Umbilical cord (tissue), 2 donors: Measurements from ENCODE around the gene MAPT. TPM values are rescaled to one million over a fixed set of nuclear protein-coding genes. Genes with fewer than 3 reads are reported as not detected.
"Not testable (repeated sequence)": the region's sequence is repeated elsewhere in the genome, so short reads cannot be mapped to it uniquely, and the experiment has no call there.

ENCODE experiments used
- DNase-seq: peaks from one replicate; pipeline ENCODE4 v3.0.0-alpha.2; 2015; ENCODE audit warnings: low spot score
- total RNA-seq: library from RNA; depleted of rRNA; stranded (reverse); fragments of >200 nt; gene quantifications from one replicate; pipeline ENCODE4 v1.2.3, GENCODE V29; 2014; ENCODE audit warnings: low replicate concordance; ENCODE audit not compliant: insufficient read depth

The MAPT gene
- total RNA-seq, 1 donor from 2014 or later = 1.7 TPM

DNA sequence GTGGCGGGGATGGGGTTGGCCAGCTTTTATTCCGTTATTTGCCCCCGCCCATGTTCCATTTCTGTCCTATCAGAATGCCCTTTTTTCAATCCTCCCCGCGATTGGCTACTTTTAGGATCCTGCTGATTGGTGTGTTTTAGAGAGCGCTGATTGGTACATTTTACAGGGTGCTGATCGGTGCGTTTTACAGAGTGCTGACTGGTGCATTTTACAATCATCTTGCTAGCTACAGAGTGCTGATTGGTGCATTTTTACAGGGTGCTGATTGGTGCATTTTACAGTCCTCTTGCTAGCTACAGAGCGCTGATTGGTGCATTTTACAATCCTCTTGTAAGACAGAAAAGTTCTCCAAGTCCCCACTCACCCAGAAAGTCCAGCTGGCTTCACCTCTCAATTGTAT lies 32.2 kb upstream of the MAPT start:
- not testable (repeated sequence) for DNase-seq

DNA sequence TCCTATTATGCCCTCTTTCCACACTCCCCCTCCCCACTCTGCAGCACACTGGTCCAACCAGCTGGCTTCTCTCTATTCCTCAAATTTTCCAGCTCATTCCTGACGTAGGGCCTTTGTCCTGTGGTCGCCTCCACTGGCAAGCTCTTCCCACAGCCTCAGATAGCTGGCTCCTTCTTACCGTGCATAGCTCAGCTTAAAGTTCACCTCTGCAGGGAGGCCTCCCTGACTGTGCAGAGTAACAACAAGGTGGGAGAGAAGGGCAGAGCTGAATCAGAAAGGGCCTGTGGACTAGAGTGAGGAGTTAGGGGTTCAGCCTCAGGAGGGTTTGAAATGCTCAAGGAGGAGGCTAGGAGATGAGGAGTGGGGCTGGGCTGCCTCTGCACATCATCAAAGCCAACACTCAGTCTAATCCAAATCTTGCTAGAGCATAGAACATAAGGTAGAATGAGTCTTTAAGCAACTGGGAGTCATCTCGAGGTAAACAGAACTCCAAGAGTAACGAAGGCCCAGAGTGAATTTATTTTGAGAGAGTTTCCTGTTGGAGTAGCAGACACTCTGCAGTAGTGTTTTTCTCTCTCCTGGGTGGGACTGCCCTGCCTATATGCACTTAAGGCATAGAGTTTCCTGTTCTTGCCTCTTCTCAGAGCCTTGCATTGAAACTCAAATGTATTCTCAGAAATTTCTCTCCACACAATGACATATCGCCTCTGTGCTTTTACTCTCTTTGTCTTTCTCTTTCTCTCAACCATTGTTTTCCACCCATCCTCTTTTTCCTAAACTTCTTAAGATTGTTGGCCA lies 30.3 kb upstream of the MAPT start:
- no peak for DNase-seq

DNA sequence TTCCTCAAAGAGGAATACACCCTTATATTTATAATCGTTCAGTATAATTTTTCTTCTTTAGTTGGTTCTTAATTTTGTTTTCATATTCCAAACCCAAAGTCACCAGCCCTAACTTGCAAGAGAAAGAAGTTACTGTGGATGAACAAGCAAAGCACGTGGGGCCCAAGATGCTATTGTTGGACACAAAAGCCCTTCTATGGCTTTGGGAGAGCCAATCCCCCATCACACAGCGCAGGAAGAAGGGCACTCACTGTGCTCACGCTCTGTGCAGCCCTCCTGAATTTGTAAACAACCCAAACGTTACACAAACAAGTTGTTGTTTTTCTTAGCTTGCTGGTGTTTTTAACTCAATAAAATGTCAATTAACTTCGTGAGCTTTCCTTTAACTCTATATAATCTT lies 27.2 kb upstream of the MAPT start:
- no peak for DNase-seq

DNA sequence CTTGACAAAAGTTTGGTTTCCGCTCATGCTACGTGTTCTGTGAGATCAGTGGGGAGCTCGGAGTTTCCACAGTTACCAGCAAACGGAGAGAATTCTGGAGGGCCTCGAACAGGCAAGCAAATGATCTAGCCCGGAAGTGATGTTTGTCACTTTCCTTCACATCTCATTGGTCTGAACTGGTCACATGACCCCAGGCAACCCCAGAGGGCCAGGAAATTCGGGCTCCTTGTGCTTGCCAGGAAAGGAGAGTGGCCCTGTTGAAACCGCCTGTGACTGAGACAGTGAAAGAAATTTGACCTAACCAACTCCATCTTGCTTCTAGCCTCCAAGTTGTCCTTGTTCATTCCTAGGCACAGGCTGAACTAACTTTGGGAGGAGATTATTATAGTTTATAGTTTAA lies 26.7 kb upstream of the MAPT start:
- DNase-seq = no peak

DNA sequence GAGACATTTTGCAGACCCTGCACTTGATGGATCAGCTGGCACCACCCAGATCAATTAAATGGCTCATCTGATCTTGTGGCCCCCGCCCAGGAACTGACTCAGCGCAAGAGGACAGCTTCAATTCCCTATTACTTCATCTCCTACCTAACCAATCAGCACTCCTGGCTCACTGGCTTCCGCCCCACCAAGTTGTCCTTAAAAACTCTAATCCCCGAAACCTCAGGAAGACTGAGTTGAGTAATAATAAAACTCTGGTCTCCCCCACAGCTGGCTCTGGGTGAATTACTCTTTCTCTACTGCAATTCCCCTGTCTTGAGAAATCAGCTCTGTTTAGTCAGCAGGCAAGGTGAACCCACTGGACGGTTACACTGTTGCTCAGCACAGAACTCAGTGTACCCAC lies 26.1 kb upstream of the MAPT start:
- no peak for DNase-seq

DNA sequence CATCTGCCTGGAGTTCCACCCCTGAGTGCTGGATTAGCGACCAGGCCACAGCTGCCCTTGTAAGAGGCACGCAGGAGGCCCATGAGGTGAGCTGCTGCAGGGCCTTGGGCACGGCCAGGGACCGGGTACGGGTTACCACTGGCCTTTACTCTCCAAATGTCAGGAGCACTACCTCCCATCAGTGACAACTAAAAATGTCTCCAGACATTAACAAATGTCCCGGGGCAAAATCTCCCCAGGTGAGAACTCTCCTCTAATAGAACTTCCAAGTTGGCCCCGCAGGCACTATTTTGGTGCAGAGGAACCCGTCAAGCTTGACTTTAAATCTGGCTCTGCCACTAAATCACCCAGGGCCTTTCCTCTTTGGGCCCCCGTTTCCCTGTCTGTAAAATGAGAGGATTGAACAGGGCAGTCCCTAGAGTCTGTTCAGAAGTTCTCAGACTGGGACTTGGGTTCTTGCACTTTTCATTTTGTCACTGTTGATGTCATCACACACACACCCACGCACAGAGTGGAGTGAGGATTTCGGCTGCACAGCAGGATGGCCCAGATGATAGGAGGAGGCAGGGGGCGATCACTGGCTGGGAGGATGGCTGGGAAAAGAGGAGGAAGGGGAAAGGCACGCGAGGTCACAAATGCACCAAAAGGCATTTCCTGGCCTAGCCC lies 24.5 kb upstream of the MAPT start:
- no peak for DNase-seq

DNA sequence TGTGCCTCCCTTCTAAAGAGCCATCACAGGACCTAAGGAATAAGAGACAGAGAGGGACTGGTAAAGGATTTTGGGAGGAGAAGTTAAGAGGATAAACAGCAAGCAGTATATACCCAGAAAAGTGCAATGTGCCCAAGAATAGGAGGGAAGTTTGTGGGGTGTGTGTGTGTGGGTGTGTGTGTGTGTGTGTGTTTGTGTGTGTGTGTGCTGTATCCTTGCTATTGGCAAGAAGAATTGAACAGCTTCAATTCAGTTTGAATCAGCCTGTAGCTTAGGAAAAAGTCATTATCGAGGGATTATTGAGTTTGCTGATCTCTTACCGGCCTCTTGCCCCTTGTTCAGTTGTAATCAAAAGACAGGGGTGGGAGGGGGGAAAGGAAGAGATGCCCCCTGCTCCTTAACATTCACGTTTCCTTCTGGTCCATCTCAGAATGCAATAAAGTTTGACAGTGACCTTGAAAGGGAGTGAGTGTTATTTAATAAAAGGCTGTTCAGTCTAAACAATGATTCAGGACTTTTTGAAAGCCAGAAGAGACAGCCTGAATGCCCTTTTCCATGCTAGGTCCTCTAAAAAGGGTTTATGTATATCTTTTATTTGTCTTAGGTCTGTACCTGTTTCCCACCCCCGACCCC lies 23.9 kb upstream of the MAPT start:
- no peak for DNase-seq

DNA sequence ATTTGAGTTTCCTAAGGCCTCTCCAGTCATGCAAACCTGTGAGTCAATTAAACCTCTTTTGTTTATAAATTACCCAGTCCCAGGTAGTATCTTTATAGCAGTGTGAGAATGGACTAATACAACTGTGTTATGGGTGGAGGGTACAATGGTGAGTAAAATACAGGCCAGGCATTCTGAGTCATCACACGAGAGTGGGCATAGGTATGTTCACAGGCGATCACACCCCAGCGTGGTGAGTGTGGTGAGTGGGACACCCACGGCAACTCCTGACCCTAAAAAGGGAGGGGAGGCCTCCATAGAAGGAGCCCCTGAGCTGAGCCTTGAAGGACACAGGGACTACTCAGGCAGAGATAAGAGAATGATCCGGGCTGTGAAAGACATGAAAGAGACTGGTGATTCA lies 22.6 kb upstream of the MAPT start:
- no peak for DNase-seq

DNA sequence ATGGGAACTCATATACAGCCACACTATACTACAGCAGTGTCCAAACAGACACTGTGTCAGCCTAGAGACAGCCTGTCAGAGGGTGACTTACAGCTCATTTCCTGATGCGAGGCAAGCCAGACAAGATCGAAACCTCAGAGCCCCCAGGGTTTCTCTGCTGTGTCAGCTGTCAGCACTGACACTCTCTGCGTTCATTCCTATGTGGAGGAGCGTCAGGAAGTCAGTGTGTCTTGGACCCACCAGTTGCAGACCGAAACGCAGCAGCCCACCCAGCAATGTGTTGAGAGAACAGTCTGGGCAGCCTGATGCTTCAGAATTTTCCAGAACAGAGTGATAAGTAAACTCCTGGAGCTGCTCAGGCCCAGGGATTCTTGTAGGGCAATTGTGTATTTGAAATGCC lies 20.6 kb upstream of the MAPT start:
- DNase-seq = no peak

DNA sequence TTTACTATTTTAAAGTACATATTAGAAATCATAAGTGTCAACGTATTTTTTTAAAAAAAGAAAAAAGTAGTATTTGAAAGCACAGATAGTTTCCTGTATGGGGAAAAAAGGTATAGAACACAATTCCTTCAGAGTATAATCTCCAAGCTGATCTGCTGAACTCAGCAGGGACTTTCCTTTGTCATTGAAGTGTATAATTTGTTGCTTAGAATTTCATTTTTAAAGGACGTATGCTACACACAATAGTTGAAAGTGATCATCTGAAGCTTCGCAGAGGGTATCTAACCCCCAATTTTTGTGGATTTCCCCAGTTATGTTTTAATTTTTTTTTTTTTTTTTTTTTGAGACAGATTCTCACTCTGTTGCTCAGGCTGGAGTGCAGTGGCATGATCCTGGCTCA lies 20.2 kb upstream of the MAPT start:
- no peak for DNase-seq

DNA sequence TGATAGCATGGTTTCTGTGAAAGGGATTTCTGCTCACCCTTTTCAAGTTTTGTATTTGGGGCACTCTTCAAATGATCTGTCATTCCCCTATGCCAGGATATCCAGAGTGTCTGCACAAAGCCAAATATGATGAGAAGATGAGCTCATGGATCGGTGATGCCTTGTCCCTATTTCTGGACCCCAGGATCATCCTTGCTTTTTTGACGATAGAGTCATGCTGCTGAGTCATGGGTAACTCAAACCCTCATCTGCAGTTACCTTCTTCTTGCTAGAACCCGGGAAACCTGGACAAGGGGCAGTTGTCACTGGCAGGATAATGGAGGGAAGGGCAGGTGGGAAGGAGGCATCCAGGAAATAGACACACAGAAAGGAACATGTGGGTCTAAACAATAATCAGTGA lies 17.8 kb upstream of the MAPT start:
- DNase-seq = no peak

DNA sequence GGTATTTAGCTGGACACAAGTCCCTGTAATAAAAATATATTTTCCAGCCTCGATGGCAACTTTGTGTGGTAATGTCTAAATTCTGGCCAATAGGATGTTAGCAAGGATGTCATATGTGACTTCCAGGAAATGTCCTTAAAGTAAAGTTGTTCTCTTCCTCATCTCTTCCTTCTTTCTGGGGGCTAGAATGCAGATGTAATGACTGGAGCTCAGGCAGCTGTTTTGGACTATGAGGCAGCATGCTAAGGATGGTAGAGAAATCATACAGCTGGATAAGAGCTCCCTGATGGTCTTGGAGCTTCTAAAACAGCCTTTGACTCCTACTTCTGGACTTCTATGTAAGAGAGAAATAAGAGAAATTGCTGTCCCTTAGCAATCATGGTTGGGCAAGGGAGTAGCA lies 16.9 kb upstream of the MAPT start:
- DNase-seq = no peak

DNA sequence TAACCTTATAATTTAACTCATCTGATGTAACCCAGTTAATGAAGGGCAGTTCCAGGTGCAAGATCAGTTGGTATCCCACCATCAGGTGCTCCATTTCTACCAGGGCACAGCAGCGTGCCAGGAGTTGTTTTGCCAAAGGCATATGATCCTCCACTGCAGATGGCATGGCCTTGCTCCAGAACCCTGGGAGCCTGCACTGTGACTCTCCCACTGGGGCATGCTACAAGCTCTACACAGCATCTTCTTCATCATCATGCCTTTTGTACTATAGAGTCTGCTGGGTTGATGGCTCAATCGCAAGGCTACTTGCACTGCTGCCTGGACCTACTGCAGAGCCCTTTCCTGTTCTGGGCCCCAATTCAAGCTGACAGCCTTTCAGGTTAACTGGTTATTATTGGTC lies 11.3 kb upstream of the MAPT start:
- no peak for DNase-seq

DNA sequence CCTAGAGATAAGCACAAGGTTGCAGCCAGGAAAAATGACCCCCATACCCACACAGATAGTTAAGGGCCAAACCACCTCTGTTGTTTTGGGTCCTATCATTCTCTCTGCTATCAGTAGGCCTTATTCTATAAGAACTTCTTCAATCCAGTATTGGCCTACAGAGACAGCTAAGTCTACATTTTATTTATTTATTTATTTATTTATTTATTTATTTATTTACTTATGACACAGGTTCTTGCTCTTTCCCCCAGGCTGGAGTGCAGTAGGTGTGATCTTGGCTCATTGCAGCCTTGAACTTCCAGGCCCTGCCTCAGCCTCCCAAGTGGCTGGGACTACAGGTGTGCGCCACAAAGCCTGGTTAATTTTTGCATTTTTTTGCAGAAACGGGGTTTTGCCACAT lies 7.5 kb upstream of the MAPT start:
- DNase-seq = no peak

DNA sequence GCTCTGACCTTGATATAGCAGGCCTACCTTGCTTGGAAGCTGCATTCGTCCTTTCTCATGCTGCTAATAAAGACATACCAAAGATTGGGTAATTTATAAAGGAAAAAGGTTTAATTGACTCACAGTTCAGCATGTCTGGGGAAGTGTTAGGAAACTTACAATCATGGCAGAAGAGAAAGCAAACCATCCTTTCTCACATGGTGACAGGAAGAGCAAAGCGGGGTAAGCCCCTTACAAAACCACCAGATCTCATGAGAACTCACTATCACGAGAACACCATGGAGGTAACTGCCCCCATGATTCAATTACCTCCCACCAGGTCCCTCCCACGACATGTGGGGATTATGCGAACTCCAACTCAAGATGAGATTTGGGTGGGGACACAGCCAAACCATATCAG lies 6.0 kb upstream of the MAPT start:
- DNase-seq = no peak

DNA sequence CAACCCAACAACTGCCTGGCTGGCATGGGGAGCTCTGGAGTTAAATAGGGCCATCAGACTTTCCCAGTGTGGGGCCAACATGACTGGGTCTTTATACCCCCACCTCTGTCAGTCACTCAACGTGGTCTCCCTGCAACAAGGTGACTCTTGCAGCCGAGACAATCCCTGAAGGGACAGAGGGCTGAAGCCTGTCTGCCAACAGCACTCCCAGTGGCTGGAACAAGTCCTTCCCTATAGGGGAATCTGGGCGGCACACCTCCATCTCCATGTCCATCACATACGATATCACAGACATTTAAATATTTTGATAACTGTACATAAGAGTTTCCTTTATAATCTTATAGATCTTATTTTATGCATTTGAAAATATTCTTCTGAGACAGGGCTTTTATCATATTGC lies 4.8 kb upstream of the MAPT start:
- no peak for DNase-seq

DNA sequence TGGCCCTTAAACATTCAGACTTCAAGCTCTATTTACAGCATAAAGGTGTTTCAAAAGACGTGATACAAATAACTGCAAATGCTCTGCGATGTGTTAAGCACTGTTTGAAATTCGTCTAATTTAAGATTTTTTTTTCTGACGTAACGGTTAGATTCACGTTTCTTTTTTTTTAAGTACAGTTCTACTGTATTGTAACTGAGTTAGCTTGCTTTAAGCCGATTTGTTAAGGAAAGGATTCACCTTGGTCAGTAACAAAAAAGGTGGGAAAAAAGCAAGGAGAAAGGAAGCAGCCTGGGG lies 681 bp upstream of the MAPT start:
- no peak for DNase-seq

DNA sequence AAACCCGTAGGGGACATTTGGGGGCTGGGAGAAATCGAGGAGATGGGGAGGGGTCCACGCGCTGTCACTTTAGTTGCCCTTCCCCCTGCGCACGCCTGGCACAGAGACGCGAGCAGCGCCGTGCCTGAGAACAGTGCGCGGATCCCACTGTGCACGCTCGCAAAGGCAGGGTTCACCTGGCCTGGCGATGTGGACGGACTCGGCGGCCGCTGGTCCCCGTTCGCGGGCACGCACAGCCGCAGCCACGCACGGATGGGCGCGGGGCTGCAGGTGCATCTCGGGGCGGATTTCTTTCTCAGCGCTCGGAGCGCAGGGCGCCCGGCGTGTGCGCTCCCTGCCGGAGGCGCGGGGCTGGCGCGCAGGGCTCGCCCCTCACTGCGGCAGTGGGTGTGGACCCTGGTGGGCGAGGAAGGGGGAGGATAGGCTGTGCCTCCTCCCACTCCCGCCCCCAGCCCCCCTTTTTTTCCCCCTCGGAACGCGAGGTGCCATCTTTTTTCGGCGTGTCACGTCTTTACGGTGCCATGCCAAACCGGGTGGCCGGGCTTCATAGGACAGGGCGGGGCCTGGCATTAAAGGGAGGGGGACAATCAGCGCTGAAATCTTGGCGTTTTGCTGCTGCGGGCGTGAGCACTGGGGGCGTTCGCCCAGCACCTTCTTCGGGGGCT lies 1.1 kb downstream of the MAPT start:
- DNase-seq = no peak

DNA sequence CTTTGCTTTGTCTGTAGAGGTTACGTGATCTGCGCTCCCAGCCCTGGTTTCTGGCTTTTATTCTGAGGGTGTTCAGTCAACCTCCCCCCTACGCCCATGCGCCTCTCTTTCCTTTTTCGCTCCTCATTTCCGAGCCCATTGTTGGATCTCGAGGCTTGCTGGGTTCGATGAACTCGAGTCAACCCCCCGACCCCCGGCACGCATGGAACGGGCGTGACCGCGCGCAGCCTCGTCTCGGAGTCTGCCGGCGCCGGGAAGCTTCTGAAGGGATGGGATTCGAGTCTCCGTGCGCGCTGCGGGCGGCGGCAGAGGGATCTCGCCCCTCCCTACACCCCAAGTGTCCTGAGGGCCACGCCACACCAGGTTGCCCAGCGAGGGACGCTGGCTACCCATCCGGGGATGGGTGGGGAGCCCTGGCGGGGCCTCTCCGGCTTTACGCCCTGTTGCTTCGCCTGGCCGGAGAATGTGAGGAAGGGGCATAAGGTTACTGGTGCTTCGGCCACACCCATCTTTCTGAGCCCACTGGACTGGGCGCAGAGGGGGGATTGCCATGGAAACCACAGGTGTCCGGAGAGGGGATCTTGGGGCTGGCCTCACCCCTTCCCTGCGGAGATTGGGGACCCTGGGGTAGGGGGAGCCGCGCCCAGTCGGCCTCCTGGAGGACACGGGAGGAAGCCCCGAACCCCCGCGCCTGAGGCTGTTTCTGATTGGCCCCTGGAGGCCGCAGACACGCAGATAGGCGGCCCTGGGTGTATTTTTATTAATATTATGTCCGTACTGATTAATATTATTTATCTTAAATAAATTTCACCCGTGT lies 1.8 kb downstream of the MAPT start:
- DNase-seq = no peak

DNA sequence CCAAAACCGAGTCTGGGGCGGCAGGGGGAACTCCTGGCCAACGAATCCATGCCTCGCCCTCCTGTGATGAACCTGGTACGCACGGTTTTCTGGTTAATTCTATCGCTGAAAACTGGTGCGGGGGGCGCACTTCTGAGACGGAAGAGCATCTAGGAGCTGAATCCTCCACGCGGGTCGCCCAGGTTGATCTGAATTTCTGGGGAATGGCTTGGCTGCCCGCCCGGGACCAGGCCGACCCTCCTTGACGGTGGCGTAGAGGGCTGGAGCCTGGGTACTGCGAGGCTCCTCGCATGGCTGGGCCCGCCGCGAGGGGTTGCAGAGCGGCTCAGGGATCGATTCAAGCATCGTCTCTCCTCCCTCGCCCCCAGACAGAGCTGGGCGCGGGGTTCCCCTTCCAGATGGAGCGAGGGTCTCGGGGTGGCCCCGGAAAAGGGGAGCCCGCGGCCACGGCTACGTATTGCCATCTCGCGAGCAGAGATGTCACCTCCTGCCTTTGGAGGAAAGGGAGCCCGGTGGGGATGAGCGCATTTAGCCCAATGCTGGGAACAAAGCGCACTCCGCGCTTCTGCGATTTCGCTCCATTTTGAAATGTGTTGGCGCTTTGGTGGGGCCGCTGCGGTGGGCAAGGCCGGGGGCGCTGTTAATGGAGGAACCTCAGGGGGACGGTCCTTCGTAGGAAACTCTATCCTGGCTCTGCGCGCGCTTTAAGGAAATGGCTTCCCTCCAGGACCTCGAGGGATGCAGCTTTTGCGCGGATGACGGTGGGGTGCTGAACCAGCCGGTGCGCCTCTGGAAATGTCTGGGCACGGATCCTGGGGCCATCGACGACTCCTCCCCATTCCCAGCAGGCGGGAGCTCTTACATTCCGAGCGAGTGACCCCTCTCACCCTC lies 2.7 kb downstream of the MAPT start:
- no peak for DNase-seq

DNA sequence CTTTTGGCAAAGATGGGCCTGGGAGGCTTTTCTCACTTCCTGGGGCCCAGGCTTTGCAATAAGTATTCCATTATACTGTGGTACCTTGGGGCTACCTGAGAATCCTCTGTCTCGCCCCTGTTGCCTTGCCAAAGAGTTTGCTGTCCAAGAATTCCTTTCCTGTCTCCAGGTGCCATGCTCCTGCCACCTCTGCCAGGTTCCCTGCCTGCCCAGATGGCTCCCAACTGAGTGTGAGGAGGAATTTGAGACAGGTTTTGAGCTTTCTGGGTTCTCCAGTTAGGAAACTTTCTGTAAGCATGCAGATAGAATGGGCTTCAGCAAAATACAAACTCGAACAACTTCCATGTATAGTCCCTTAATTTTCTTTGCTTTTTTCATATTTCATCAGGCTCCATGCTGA lies 5.8 kb downstream of the MAPT start:
- DNase-seq = no peak
